ENCODE data around the gene NRL. TPM values are rescaled to one million over a fixed set of nuclear protein-coding genes. Genes with fewer than 3 reads are reported as not detected.

Gene NRL
- total RNA-seq, 4 donors from 2014 or later: 1.8 to 3.3 (median 3.0) TPM

DNA sequence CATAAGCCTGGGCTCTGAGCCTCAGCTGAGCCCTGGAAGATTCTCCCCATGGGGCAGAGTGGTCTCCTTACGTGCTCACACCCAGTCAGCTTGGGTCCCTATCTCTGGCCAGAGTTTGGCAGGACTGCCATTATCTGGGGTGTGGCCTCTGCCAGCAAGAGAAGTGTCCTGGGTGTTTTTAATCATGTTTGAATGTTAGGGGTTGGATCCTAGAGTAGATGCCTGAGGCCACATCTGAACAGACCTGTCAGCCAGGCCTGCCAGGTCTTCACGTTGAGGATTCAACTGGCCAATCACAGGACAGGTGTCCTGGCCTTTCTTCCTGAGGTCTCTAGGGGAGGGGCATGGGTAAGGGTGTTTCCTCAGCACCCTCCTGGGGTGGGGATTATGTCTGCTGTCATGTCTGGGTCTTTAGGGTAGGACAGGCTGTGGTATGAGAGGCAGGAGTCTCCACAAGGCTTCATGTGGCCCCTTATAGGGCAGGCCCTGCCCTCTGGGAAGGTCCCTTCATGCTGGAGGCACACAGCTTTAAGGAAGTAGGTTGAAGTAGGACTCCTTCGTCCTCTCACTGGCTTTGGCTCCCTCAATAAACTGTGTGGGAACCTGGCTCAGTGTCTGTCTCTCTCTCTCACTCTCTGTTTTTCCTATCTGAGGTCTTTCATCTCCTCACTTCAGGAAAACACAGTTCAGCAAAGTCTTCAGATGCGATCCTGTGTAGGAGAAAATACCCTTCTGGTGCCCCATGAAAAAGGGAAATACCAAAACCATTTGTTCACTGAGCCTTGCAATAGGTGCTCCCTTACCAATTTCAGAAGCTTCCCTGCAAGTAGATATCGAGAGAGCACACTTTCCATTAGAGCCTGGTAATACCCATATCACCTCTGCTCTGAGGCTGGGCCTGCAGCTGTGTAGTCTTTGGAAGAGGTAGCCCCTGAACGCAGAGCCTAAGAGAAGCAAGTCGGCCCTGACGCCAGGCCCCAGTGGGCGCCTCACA, 9.0 kb upstream of the NRL start:
- 92% methylated on average over 8 of the region's 9 CpGs for WGBS
- peaks cover 22 to 61% (median 54%) of the 10 kb centered on the region in 4 donors for H3K36me3 ChIP-seq
- DNase-seq (ENCODE audit: extremely low spot score): no peak
- H3K27me3 ChIP-seq: no peaks in the 10 kb centered on the region
- intact Hi-C loops (cut with DNase I): no loop called here
- TF ChIP-seq, protein P1, sequence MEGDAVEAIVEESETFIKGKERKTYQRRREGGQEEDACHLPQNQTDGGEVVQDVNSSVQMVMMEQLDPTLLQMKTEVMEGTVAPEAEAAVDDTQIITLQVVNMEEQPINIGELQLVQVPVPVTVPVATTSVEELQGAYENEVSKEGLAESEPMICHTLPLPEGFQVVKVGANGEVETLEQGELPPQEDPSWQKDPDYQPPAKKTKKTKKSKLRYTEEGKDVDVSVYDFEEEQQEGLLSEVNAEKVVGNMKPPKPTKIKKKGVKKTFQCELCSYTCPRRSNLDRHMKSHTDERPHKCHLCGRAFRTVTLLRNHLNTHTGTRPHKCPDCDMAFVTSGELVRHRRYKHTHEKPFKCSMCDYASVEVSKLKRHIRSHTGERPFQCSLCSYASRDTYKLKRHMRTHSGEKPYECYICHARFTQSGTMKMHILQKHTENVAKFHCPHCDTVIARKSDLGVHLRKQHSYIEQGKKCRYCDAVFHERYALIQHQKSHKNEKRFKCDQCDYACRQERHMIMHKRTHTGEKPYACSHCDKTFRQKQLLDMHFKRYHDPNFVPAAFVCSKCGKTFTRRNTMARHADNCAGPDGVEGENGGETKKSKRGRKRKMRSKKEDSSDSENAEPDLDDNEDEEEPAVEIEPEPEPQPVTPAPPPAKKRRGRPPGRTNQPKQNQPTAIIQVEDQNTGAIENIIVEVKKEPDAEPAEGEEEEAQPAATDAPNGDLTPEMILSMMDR (IDR thresholded peaks at IDR 0.05): no peak
- TF ChIP-seq POLR2A (IDR thresholded peaks at IDR 0.05; ENCODE audit: low read depth) (no peak), POLR2AphosphoS5 (IDR thresholded peaks at IDR 0.05) (no peak), EP300 (IDR thresholded peaks at IDR 0.05) (no peak)
- no peaks in the 10 kb centered on the region for H3K9me3 ChIP-seq
- H3K27ac ChIP-seq (replicated peaks in 1 of 4): no peak overlapping the region
- H3K4me1 ChIP-seq: no peaks in the 10 kb centered on the region
- H3K4me3 ChIP-seq: no peak overlapping the region

DNA sequence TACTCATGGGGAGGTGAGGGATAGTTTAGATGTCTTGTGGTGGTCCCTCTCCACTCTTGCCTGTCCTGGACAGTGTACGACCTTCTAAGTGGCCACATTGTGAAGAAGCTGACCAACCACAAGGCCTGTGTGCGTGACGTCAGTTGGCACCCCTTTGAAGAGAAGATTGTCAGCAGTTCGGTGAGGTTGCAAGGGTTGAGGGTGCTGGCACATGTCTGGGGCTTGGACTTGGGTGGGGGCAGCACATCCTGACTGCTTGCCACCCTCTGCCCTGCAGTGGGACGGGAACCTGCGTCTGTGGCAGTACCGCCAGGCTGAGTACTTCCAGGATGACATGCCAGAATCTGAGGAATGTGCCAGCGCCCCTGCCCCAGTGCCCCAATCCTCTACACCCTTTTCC, 8.1 kb upstream of the NRL start:
- Histone ChIP-seq H3K4me1 (no peaks in the 10 kb centered on the region), H3K4me3 (no peak overlapping the region), H3K27me3 (no peaks in the 10 kb centered on the region), H3K36me3 (peaks cover 30 to 69% (median 62%) of the 10 kb centered on the region in 4 donors), H3K27ac (replicated peaks in 1 of 4) (no peak overlapping the region), H3K9me3 (no peaks in the 10 kb centered on the region)
- WGBS: 100% methylated on average over 1 of the region's 8 CpGs
- intact Hi-C loops (cut with DNase I): no loop called here
- no peak for TF ChIP-seq EP300 (IDR thresholded peaks at IDR 0.05)
- no peak for DNase-seq (ENCODE audit: extremely low spot score)

DNA sequence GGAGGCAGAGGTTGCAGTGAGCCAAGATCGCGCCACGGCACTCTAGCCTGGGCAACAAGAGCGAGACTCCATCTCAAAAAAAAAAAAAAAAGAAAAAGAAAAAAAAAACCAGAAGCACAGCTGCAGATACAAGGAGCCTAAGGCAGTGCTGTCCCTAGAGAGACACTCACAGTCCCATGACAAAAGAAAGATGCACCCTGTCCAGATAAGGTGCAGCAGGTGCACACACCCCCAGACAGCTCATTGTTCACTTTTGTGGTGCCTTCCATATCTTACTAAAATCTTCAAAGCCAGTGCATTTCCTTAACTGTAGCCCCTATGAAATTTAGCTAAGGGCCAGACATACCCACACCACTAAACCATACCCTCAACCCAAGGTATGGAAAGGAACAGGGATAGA, 7.7 kb upstream of the NRL start:
- TF ChIP-seq EP300 (IDR thresholded peaks at IDR 0.05) (no peak), POLR2AphosphoS5 (IDR thresholded peaks at IDR 0.05) (no peak), POLR2A (IDR thresholded peaks at IDR 0.05; ENCODE audit: low read depth) (no peak)
- TF ChIP-seq, protein P1 (IDR thresholded peaks at IDR 0.05): no peak
- peaks cover 32 to 74% (median 67%) of the 10 kb centered on the region in 4 donors for H3K36me3 ChIP-seq
- intact Hi-C loops (cut with DNase I): no loop called here
- H3K4me1 ChIP-seq: no peaks in the 10 kb centered on the region
- no peak for DNase-seq (ENCODE audit: extremely low spot score)
- no peak overlapping the region for H3K4me3 ChIP-seq
- 98% methylated on average over 4 of the region's 4 CpGs for WGBS
- H3K27ac ChIP-seq (replicated peaks in 1 of 4): no peak overlapping the region
- H3K27me3 ChIP-seq: no peaks in the 10 kb centered on the region
- no peaks in the 10 kb centered on the region for H3K9me3 ChIP-seq

DNA sequence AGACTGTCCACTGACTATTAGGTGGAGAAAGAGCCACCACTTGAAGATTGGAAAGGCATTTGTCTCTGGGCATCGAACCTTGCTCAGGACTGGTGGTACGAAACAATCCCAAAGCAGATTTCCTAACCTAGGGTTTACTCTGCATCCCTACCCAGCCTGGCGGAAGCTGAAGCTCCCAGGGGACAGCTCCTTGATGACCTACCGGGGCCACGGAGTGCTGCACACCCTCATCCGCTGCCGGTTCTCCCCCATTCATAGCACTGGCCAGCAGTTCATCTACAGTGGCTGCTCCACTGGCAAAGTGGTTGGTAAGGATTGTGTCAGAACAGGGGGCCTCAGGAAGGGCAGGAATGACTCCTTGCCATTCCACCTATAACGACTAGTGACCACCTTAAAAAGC, 6.5 kb upstream of the NRL start:
- peaks cover 32 to 78% (median 75%) of the 10 kb centered on the region in 4 donors for H3K36me3 ChIP-seq
- H3K9me3 ChIP-seq: no peaks in the 10 kb centered on the region
- no peak for DNase-seq (ENCODE audit: extremely low spot score)
- H3K27me3 ChIP-seq: no peaks in the 10 kb centered on the region
- WGBS: over 99% methylated on average over 8 of the region's 8 CpGs
- intact Hi-C loops (cut with DNase I): no loop called here
- no peak overlapping the region for H3K27ac ChIP-seq (replicated peaks in 1 of 4)
- TF ChIP-seq, protein P1 (IDR thresholded peaks at IDR 0.05): no peak
- TF ChIP-seq POLR2A (IDR thresholded peaks at IDR 0.05; ENCODE audit: low read depth) (no peak), POLR2AphosphoS5 (IDR thresholded peaks at IDR 0.05) (no peak), EP300 (IDR thresholded peaks at IDR 0.05) (no peak)
- peaks cover 5 to 8% (median 7%) of the 10 kb centered on the region in 4 donors for H3K4me1 ChIP-seq
- H3K4me3 ChIP-seq: no peak overlapping the region

DNA sequence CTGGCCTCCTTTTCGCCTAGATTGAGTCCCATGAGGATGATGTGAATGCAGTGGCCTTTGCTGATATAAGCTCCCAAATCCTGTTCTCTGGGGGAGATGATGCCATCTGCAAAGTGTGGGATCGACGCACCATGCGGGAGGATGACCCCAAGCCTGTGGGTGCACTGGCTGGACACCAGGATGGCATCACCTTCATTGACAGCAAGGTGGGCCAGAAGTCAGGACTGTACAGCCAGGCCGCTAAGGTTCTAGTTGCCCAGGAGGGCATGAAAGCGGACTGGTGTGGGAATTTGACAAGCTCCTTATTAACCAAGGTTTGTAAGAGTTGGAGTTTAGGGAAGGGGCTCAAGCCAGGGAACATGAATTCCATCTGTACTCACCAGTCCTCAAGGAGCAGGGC, 4.9 kb upstream of the NRL start:
- over 99% methylated on average over 6 of the region's 6 CpGs for WGBS
- peaks cover 14 to 18% (median 16%) of the 10 kb centered on the region in 4 donors for H3K4me1 ChIP-seq
- TF ChIP-seq, protein P1 (IDR thresholded peaks at IDR 0.05): no peak
- no peak for TF ChIP-seq POLR2AphosphoS5 (IDR thresholded peaks at IDR 0.05)
- TF ChIP-seq POLR2A (IDR thresholded peaks at IDR 0.05; ENCODE audit: low read depth): no peak
- intact Hi-C loops (cut with DNase I): no loop called here
- no peak overlapping the region for H3K4me3 ChIP-seq
- H3K27me3 ChIP-seq: no peaks in the 10 kb centered on the region
- no peak for DNase-seq (ENCODE audit: extremely low spot score)
- no peak overlapping the region for H3K27ac ChIP-seq (replicated peaks in 1 of 4)
- no peaks in the 10 kb centered on the region for H3K9me3 ChIP-seq
- H3K36me3 ChIP-seq: peaks cover 32 to 77% (median 75%) of the 10 kb centered on the region in 4 donors

All from esophagus muscularis mucosa (tissue), 4 donors.